ENCODE data around the gene PRAC2. TPM values are rescaled to one million over a fixed set of nuclear protein-coding genes. Genes with fewer than 3 reads are reported as not detected.

PRAC2 gene
- total and polyA plus RNA-seq, 4 donors: not detected

DNA sequence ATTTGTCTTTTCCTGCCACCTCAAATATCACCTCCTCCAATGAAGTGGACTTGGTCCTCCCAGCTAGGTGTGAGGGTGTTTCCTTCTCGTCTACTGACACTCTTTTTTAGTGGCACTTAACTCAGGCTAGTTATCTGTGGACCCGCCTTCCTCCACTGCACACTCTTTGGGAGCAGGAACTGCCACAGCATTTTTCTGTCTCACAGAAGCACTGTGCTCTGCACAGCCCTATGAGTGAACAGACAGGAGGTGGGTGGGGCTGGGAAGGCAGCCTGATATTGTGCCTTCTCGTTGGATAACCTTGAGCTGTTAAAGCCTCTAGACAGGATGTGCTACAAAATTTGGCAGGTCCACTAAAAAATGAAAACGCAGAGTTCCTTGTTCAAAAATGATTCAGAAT, 37.4 kb downstream of the PRAC2 start:
- TF ChIP-seq, protein P1, sequence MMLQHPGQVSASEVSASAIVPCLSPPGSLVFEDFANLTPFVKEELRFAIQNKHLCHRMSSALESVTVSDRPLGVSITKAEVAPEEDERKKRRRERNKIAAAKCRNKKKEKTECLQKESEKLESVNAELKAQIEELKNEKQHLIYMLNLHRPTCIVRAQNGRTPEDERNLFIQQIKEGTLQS (IDR thresholded peaks at IDR 0.05): no peak
- no peak for TF ChIP-seq EGR1 (IDR thresholded peaks at IDR 0.05; ENCODE audit: low read depth in 2 of 2)
- TF ChIP-seq, protein P2, sequence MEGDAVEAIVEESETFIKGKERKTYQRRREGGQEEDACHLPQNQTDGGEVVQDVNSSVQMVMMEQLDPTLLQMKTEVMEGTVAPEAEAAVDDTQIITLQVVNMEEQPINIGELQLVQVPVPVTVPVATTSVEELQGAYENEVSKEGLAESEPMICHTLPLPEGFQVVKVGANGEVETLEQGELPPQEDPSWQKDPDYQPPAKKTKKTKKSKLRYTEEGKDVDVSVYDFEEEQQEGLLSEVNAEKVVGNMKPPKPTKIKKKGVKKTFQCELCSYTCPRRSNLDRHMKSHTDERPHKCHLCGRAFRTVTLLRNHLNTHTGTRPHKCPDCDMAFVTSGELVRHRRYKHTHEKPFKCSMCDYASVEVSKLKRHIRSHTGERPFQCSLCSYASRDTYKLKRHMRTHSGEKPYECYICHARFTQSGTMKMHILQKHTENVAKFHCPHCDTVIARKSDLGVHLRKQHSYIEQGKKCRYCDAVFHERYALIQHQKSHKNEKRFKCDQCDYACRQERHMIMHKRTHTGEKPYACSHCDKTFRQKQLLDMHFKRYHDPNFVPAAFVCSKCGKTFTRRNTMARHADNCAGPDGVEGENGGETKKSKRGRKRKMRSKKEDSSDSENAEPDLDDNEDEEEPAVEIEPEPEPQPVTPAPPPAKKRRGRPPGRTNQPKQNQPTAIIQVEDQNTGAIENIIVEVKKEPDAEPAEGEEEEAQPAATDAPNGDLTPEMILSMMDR (IDR thresholded peaks at IDR 0.05; ENCODE audit: low read depth, low read length, missing input control): no peak
- no peak for TF ChIP-seq RAD21 (IDR thresholded peaks at IDR 0.05)
- TF ChIP-seq SP1 (IDR thresholded peaks at IDR 0.05): no peak
- TF ChIP-seq, protein P3, sequence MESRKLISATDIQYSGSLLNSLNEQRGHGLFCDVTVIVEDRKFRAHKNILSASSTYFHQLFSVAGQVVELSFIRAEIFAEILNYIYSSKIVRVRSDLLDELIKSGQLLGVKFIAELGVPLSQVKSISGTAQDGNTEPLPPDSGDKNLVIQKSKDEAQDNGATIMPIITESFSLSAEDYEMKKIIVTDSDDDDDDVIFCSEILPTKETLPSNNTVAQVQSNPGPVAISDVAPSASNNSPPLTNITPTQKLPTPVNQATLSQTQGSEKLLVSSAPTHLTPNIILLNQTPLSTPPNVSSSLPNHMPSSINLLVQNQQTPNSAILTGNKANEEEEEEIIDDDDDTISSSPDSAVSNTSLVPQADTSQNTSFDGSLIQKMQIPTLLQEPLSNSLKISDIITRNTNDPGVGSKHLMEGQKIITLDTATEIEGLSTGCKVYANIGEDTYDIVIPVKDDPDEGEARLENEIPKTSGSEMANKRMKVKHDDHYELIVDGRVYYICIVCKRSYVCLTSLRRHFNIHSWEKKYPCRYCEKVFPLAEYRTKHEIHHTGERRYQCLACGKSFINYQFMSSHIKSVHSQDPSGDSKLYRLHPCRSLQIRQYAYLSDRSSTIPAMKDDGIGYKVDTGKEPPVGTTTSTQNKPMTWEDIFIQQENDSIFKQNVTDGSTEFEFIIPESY (IDR thresholded peaks at IDR 0.05): no peak
- TF ChIP-seq HNF4G (IDR thresholded peaks at IDR 0.05): no peak
- TF ChIP-seq TAF1 (conservative IDR thresholded peaks at IDR 0.05): no peak
- TF ChIP-seq, protein P4, sequence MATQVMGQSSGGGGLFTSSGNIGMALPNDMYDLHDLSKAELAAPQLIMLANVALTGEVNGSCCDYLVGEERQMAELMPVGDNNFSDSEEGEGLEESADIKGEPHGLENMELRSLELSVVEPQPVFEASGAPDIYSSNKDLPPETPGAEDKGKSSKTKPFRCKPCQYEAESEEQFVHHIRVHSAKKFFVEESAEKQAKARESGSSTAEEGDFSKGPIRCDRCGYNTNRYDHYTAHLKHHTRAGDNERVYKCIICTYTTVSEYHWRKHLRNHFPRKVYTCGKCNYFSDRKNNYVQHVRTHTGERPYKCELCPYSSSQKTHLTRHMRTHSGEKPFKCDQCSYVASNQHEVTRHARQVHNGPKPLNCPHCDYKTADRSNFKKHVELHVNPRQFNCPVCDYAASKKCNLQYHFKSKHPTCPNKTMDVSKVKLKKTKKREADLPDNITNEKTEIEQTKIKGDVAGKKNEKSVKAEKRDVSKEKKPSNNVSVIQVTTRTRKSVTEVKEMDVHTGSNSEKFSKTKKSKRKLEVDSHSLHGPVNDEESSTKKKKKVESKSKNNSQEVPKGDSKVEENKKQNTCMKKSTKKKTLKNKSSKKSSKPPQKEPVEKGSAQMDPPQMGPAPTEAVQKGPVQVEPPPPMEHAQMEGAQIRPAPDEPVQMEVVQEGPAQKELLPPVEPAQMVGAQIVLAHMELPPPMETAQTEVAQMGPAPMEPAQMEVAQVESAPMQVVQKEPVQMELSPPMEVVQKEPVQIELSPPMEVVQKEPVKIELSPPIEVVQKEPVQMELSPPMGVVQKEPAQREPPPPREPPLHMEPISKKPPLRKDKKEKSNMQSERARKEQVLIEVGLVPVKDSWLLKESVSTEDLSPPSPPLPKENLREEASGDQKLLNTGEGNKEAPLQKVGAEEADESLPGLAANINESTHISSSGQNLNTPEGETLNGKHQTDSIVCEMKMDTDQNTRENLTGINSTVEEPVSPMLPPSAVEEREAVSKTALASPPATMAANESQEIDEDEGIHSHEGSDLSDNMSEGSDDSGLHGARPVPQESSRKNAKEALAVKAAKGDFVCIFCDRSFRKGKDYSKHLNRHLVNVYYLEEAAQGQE (IDR thresholded peaks at IDR 0.05): no peak
- no peak for TF ChIP-seq YY1 (IDR thresholded peaks at IDR 0.05)
- TF ChIP-seq JUND (IDR thresholded peaks at IDR 0.05): no peak
- TF ChIP-seq NR2F2 (IDR thresholded peaks at IDR 0.05): no peak
- TF ChIP-seq, protein P5, sequence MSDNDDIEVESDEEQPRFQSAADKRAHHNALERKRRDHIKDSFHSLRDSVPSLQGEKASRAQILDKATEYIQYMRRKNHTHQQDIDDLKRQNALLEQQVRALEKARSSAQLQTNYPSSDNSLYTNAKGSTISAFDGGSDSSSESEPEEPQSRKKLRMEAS (IDR thresholded peaks at IDR 0.05): no peak
- no peak for TF ChIP-seq FOXA1 (IDR thresholded peaks at IDR 0.05)
- no peak for TF ChIP-seq GABPA (IDR thresholded peaks at IDR 0.05 in 1 of 2, conservative IDR thresholded peaks at IDR 0.05 in 1 of 2)
- TF ChIP-seq FOXA2 (IDR thresholded peaks at IDR 0.05): no peak
- TF ChIP-seq RXRA (IDR thresholded peaks at IDR 0.05): no peak
- H3K9me3 ChIP-seq (ENCODE audit: control insufficient read depth in 4 of 4, low read length in 3 of 4): no peaks in the 10 kb centered on the region
- no peaks in the 10 kb centered on the region for H3K36me3 ChIP-seq (ENCODE audit: control insufficient read depth in 4 of 4, insufficient read depth in 3 of 4, low read depth in 1 of 4, low read length in 3 of 4)
- no peak overlapping the region for H3K9ac ChIP-seq (ENCODE audit: low read depth in 1 of 2, low read length in 2 of 2)
- no peaks in the 10 kb centered on the region for H3K4me1 ChIP-seq (ENCODE audit: control insufficient read depth in 4 of 4, insufficient read depth in 4 of 4, low read length in 3 of 4)
- H3K4me3 ChIP-seq (ENCODE audit: low read depth in 1 of 3, low read length in 3 of 3): no peak overlapping the region
- no peak overlapping the region for H3K27ac ChIP-seq (ENCODE audit: low read depth in 1 of 2, low read length in 2 of 2)
- peaks cover 0 to 22% (median 4%) of the 10 kb centered on the region in 4 donors for H3K27me3 ChIP-seq (ENCODE audit: control insufficient read depth in 4 of 4, insufficient read depth in 4 of 4, low read length in 3 of 4)
- 45% methylated on average over 4 of the region's 4 CpGs for WGBS
- DNase-seq (ENCODE audit: low spot score): no peak

DNA sequence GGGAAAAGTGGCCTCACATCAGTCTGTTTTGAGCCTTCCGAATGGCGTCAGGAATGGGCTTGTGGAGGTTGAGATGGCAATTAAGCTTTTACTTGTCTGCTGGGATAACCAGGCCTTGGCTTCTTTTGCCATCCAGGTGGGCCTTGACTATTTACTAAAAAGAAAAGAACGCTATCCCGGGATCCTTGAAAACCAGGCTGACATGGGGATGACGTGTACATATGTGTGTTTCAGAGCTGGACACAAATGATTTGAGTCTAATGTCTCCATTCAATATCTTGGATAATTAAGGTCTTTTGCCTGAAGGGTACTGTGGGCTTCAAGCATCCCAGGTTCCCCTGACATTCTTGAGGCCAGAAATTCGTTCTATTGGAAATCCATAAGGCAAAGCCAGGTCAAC, 38.1 kb downstream of the PRAC2 start:
- TF ChIP-seq SP1 (IDR thresholded peaks at IDR 0.05): no peak
- TF ChIP-seq, protein P2 (IDR thresholded peaks at IDR 0.05; ENCODE audit: low read depth, low read length, missing input control): no peak
- TF ChIP-seq EGR1 (IDR thresholded peaks at IDR 0.05; ENCODE audit: low read depth in 2 of 2): no peak
- no peak for TF ChIP-seq HNF4G (IDR thresholded peaks at IDR 0.05)
- no peak for TF ChIP-seq RAD21 (IDR thresholded peaks at IDR 0.05)
- Histone ChIP-seq H3K4me3 (ENCODE audit: low read depth in 1 of 3, low read length in 3 of 3) (no peak overlapping the region), H3K27ac (ENCODE audit: low read depth in 1 of 2, low read length in 2 of 2) (no peak overlapping the region), H3K4me1 (ENCODE audit: control insufficient read depth in 4 of 4, insufficient read depth in 4 of 4, low read length in 3 of 4) (no peaks in the 10 kb centered on the region), H3K27me3 (ENCODE audit: control insufficient read depth in 4 of 4, insufficient read depth in 4 of 4, low read length in 3 of 4) (peaks cover 0 to 15% (median under 1%) of the 10 kb centered on the region in 4 donors), H3K9me3 (ENCODE audit: control insufficient read depth in 4 of 4, low read length in 3 of 4) (no peaks in the 10 kb centered on the region), H3K9ac (ENCODE audit: low read depth in 1 of 2, low read length in 2 of 2) (no peak overlapping the region), H3K36me3 (ENCODE audit: control insufficient read depth in 4 of 4, insufficient read depth in 3 of 4, low read depth in 1 of 4, low read length in 3 of 4) (no peaks in the 10 kb centered on the region)
- WGBS: 68% methylated on average over 6 of the region's 6 CpGs
- DNase-seq (ENCODE audit: low spot score): no peak
